Measurements from ENCODE around the gene SERPINA1.

GRCh38 chr14:94330857-94331256 lies 57.5 kb downstream of the SERPINA1 start:
- TF ChIP-seq SREBF2 (IDR thresholded peaks at IDR 0.05) (no peak), ZSCAN20 (CRISPR knock-in tag; IDR thresholded peaks at IDR 0.05) (no peak)

Data from A549 (cell line).